Stimulated activated CD4-positive, alpha-beta T cell treated with anti-CD3 and anti-CD28 coated beads, Interleukin-12 subunit alpha, Interleukin-12 subunit beta, amount 100 ng/mL, for 24 hours (primary cell): ENCODE measurements around the gene FGG.

Source experiments
- DNase-seq, 2 experiments: peaks; one replicate each; pipeline ENCODE4 v3.0.0-alpha.2; 2020; ENCODE audit warnings: low read depth in 2 of 2

The FGG gene

GRCh38 chr4:154612472-154613414 lies at the start of gene FGG:
Gene FGG (minus strand): TSS chr4:154612656. CDS start chr4:154612609, 47 bp downstream.
- DNase-seq = no peak

GRCh38 chr4:154660052-154660451 lies 47.6 kb upstream of the FGG start:
- DNase-seq = no peak

GRCh38 chr4:154658680-154659405 lies 46.4 kb upstream of the FGG start:
- DNase-seq = no peak

GRCh38 chr4:154643493-154643892 lies 31.0 kb upstream of the FGG start:
- no peak for DNase-seq

GRCh38 chr4:154642373-154643009 lies 30.0 kb upstream of the FGG start:
- DNase-seq = no peak

DNA sequence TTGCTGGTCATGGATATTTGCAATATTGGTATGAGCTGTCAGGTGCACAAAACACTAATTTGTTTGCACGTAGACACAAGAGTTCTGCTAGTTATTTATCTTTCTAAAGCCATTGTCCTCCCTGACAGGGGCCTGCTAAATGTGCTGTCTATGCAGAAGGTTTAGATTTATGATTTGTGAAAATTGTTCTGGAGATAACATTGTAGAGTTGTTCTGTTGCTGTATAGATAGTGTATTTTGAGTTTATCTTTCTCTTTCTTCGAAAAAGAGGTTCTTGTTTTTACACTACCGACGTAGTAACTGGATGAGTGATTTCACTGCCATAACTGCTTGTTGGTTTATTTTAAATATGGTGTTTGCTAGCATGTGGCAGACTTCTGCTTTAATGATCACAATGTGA lies 28.5 kb upstream of the FGG start:
- DNase-seq = no peak

- DNase-seq = no peak
These were observed 21.6 kb upstream of the FGG start for GRCh38 chr4:154634058-154634457.

GRCh38 chr4:154631828-154632227 lies 19.4 kb upstream of the FGG start:
- no peak for DNase-seq

DNA sequence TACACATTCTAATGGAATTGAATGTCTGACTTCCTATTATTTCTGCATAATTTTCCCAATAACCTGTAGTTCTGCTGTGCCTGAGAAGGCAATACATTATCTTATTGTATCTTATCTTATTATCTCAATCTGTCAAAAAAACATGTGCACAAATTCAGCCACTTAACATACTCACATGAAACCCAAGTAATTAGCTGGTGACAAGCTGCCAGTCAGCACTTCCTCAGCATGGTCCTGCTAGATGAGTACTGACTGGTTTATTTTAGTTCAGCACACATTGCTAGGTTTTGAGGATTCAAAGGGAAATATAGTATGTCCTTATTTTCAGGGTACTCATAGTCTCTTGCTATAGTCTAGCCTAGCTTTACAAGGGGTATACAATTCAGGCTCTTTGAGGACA lies 17.9 kb upstream of the FGG start:
- no peak for DNase-seq

DNA sequence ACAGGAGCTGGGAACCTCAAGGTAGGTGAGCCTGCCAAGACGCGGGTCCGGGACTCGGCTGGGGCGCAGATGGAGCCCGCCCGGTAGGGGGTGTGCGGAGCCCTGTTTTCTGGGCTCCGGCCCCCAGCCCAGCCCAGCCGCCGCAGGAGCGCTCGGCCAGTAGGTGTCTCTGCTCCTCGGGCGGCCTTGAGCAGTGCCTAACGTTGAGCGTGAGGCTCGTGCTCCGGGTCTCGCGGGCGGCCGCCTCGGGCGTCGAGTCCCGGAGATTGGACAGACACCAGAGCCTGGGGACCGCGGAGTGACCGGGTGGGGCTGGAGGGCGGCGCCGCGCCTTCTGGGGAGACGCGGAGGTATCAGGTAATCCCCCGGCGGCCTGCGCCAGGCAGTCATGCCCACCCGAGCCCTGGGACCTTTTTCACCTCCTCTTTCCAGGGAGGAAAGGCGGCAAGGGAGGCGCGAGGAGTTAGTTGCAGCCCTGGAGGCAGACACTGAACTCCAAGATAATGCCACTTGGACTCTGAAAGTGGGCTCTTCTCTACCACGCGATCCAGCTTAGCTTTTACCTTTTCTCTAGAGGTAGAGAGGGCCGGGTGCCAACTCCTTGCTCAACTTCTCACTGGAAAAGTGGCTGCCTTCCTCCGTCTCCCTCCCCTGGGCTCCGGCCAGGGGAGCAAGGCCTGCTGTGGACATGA lies 14.5 kb upstream of the FGG start:
- peak; percentile 14 to 50 for DNase-seq

DNA sequence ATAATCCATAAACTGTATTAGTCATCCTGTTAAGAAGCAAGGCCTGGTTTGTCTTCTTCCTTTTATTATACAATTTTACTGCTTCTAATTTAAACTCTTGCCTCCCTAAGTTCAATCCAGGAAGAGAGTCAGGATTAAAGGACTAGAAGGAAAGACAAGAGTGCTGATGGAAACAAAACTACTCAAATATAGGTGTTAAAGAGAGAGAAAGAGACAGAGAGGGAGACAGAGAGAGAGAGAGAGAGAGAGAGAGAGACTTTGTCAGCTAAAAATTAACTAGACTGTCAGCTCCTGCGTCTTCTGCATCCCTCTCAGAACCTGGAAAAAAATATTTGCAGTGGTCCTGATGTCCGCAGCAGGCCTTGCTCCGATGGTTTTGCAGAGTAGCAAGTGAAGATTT lies 13.5 kb upstream of the FGG start:
- no peak for DNase-seq

GRCh38 chr4:154623995-154624394 lies 11.5 kb upstream of the FGG start:
- no peak for DNase-seq

GRCh38 chr4:154623436-154623835 lies 11.0 kb upstream of the FGG start:
- DNase-seq = no peak

DNA sequence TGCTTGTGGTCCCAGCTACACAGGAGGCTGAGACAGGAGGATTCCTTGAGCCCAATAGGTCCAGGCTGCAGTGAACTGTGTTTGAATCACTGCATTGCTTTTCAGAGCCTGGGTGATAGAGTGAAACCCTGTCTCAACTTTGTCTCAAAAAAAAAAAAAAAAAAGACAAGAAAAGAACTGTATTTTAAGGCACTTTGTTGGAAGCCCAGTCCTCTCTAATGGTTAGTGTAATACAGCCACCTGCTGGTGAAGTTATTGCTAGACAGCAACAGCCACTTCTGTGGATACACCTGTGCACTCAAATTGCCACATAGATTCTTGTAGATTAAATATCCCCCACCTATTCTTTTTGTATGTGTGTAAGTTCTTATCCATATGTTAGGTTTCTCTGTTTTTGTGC lies 10.1 kb upstream of the FGG start:
- no peak for DNase-seq

DNA sequence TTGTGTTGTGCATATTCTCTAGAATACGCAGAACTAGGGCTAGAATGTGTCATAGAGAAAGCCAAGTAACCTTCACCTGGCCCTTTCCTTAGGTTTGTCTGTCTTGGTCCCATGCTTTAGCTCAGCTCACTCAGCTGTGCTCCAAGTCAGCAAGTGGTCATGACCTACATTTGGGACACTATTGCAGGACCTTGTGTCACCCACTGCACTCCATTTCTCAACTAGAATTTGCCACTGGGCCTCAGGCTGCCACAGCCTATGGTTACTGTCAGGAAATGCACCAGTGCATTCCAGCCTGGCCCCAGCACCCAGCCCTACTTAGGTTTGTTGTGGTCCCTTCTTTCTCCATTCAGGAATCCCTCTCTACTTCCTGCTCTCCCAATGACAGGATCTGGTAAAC lies 7.7 kb upstream of the FGG start:
- no peak for DNase-seq

- DNase-seq = peak; percentile 8 to 41
These were observed 6.4 kb upstream of the FGG start for GRCh38 chr4:154618708-154619315.

DNA sequence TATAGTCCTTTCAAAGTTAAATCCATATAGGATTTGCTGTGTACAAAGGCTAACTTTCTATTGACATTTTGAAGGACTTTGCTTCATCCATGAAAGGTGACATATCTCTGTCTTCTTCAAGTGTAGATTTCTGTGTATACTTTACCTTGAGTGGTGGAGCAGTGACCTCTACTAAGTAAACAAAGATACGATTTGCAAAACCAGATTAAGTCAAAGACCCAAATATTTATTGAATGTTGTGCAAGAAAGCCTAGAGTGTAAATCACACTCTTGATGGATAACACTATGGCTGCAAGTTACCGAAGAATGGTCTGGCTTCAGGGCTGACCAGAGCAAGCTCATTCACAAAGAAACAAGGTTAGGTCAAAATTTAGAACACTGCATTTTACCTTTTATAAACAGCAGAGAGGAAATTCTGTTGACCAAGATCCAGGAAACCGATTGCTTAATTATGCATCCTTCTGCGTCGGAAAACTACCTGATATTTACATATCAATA lies 5.4 kb upstream of the FGG start:
- no peak for DNase-seq

DNA sequence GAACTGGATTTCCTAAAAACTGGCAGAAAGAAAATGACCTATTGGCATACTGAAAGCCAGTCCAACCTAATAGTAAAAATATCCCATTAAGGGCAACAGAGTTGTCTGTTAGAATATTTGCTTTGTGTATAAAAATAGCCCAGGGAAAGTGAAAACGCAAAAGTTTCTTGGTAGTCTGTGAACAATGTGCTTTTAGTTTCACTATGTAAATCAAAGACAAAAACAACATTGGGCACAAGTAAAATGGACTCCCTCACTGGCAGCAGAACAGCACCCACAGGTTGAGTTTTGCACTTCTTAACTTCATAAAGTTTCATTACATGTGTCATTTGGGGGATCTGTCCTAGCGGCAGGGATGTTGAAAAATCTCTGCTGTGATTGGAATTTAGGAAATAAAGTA lies 4.3 kb upstream of the FGG start:
- no peak for DNase-seq

DNA sequence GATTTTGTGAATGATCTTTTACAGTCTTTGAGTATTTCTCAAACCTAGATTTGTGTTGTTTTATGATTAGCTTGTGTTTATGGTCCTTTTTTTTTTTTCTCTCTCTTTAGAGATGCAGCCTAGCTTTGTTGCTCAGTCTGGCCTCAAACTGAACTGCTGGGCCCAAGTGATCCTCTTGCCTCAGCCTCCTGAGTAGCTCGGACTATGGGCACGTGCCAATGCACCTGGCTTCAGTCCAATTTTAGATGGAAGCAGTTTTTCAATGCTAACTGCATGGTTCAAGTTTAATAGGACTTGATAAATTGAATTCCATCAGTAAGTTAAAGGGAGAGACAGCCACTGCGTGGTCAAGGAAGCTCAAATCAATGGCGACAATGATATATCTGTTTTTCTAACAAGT lies 3.8 kb upstream of the FGG start:
- DNase-seq = no peak

GRCh38 chr4:154615211-154615610 lies 2.8 kb upstream of the FGG start:
- DNase-seq = no peak

- DNase-seq = no peak
These were observed 1.9 kb upstream of the FGG start for GRCh38 chr4:154614306-154614705.
